HG03025 (cell line): ENCODE results near the gene P3H1.
"Not testable (repeated sequence)": the region's sequence is repeated elsewhere in the genome, so short reads cannot be mapped to it uniquely, and the experiment has no call there.

Experiments
- ATAC-seq: cut with Tn5 transposase; IDR thresholded peaks from one replicate; pipeline ENCODE4 v1.9.1; 2021; ENCODE audit warnings: mild to moderate bottlenecking, moderate library complexity; ENCODE audit not compliant: unreplicated experiment, low FRiP score

The P3H1 gene

DNA sequence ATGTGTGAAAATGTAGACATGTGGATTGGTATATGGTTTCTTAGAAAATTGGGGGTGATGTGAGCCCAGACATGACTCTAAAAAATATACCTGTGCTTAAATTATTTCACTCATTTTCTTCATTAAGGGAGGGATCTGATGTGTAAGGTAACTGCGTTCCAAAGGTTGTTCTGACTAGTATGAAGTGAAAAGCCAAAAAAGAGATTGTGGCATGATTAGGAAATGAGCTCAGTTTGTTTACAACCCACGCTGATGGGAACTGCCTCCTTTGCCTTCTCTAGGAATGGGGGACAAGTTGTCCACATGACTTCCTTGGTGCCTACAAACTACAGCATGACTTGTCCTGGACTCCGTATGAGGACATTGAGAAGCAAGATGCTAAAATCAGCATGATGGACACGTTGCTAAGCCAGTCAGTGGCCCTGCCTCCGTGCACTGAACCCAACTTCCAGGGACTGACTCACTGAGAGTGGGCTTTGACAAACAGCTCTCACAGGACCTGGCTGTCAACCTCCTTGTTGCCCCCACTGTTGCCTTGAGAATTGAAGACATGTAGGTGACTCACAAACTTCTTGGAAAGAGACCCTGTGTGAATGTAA lies 8.2 kb upstream of the P3H1 start:
- no peak for ATAC-seq

DNA sequence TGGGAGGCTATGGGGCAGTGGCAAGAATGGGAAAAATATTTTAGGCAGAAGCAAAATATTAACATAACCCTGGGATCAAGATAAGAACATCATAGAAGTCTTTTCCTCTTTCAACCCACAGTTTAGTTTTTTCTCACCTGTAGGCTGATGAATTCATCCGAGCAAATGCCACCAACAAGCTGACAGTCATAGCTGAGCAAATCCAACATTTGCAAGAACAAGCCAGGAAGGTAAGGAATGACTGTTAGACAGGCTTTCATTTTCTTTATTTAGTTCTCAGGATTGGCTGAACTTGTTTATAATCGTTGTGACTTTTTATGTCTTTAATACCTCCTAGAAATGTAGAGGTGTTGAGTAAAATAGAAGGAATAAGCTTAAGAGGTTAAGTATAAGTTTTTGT lies 6.6 kb upstream of the P3H1 start:
- no peak for ATAC-seq

DNA sequence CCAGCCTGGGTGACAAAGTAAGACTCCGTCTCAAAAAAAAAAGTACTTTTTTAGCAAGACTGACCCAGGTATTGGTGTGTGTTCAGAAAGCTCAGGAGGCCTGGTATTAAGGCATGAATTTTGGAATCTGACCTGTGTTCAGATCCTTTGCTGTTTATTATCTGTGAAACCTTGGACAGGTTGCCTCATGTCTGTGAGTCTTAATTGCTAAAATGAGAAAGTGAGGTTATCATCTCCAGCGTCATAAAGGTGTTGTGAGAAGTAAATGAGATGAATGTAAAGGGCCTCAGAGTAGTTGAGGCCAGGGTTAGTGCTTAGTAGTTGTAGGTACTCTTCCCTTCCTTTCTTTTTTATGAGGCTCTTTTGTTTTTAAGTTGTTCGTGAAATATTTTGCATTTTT lies 3.0 kb upstream of the P3H1 start:
- ATAC-seq, result no peak

DNA sequence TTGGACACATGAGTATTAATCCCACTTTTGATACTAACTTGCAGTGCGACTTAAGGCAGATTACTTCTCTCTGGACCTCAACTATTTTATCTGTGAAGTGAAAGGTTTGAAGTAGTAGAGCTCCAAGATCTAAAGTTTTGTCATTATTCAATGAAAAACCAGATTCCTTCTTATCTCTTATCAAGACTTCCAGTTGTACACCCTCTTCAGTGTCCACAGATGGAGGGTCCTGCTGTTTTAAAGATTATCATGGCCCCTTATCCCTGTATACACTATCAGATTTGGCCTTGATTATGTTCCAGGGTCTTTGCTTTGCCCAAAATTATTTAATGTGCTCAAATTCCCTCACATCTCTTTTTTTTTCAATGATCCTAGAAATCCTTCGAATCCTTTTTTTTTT lies 1.3 kb upstream of the P3H1 start:
- no peak for ATAC-seq

DNA sequence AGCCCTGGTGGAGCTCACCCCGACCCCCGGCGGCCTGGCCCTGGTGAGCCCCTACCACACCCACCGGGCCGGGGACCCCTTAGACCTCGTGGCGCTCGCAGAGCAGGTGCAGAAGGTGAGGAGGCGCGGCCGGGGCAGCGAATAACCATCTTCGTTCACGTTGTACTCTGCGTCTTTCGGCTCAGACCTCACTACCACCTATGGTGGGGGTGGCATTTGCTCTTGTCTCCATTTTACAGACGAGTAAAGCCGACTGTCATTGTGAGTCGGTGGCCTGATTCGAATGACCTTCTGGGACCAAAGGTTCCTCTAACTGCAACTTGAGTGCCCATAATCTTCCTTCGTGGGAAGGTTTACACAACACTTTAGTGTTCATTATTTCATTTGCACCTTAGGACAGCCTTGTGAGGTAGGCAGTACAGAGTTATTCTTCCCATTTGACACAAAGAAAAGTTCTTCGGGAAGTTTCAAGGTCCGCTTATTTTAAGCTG lies 727 bp upstream of the P3H1 start:
- ATAC-seq, result peak; percentile 29

DNA sequence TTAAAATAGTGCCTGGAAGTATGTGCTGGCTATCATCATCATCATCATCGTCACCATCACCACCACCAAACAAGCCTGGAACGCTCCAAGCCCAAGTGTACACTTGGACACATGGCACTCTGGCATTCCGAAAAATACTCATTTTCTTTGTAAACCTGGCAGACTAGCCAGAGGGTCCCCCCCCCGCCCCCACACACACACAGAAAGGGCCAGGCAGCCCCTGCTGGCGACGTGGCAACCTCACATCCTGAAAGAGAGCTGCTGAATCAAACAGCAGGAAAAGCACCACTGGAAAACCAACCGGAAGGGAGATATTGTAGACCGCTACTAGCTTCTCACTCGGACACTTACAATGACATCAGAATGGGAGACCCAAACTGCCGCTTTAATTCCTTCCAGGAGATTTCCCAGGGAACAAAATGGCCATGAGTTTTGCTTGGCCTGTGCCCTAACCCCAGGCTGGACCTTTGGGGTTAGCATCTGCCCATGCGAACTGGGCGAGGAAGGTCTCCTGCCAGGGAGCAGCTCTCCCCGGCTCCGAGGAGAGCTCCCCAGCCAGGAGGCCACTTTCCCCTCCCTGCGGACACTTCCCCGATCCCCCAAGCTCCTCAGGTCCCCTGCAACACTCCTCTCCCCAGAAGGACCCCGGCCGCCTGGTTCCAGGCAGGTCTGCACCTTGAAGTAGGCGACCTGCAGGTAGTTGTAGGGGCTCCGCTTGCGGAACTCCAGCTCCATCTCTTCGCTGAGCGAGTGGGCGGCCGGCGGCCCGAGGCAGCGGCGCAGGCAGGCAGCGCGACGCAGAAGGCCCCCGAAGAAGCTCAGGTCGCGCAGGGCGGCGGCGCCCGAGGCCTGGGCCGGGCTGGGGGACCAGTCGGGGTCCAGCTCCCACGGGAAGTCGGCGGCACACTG lies 742 bp downstream of the P3H1 start:
- ATAC-seq, result peak; percentile 29

DNA sequence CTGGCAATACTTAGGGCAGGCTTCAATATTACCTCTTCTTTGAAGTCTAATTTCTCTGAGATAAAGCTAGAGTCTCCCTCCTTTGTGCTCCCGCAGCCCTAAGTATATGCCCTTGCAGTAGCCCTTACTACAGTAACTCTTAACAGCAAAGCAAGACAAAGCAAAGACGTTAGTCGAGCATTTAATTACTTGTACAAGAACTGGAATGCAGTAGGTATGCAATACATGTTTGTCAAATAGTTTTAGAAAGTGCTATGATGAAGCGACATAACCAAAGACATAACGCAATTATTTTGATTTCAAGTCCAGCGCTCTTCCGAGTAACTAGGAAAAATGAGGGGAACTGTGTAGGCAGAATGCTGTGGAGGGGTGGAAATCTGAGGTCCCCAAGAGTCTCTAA lies 1.6 kb downstream of the P3H1 start:
- no peak for ATAC-seq

DNA sequence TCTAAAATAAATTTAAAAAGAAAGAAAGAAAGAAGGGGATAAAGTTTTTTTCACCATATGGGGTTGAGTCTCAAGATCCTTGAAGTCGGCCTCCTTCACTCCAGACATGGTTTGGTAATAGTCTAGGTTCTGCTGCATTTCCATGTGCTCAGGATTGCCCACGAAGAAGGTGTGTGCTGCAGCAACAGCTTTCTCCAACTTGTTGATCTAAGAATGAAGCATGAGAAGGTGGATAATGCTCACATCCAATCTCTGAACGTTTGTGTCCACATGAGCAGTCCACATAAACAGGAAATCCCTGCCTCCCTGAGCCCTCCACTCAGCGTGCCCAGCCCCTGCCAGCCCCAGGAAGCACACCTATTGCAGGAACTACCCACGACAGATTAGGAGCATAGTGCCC lies 4.6 kb downstream of the P3H1 start:
- no peak for ATAC-seq

DNA sequence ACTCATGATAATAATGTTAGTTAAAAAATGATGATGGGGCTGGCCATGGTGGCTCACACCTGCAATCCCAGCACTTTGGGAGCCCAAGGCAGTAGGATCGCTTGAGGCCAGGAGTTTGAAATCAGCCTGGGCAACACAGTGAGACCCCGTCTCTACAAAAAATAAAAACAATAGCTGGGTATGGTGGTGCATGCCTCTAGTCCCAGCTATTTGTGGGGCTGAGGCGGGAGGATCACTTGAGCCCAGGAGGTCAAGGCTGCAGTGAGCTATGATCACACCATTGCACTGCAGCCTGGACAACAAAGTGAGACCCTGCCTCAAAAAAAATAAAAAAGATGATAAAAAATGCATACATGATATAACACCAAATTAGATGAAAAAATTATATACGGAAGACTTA lies 5.3 kb downstream of the P3H1 start:
- no peak for ATAC-seq

DNA sequence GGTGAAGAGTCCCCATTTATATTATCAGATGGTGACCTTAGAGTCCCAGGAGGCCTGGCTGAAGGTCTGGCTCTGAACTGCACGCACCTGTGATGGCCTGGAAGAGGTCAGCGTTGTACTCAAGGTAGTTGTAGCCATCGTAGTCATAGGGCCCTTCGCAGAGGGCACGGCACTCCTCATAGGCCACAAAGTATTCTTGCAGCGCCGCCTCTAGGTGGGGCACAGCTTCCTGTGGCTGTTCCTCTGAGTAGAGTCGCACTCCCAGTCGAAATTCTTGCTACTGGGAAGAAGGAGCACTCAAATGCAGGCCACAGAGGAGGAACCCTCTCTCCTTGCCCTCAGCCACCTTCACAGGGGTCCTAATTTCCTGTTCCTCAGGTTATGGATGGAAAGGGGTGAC lies 7.7 kb downstream of the P3H1 start:
- no peak for ATAC-seq

DNA sequence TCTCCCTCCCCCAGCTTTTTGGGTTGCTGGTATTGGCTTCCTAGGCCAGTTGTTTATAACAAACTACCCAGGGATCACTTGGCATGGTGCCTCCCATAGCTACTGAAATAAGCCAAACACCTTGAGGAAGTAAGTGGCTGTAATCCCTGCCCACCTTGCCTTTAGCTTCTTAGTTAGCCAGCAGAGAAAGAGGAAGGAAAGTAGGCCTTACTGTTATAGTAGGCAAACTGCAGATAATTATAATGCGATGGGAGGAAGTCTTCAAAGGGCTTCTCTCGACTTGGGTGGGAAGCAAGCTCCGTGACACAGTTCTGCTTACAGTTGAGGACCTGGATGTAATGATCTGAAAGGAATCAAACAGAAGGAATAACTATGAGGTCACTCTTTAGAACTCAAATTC lies 8.2 kb downstream of the P3H1 start:
- no peak for ATAC-seq

DNA sequence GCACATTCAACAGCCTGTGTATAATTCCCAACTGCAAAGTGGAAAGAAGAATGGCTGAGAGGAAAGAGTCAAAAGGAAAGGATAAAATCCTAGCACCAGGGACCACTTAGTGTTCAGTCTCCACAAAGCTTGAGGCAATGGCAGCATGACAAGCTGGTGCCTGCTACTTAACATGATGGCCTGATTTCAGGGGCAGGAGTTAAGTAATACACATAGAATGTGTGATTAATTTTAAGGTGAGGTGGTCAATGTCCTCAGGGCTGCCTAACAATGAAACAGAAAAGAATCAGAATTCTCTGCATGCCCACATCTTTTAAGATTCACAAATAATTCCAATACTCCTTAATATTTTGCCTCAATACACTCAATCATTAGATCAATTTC lies 8.9 kb downstream of the P3H1 start:
- no peak for ATAC-seq

DNA sequence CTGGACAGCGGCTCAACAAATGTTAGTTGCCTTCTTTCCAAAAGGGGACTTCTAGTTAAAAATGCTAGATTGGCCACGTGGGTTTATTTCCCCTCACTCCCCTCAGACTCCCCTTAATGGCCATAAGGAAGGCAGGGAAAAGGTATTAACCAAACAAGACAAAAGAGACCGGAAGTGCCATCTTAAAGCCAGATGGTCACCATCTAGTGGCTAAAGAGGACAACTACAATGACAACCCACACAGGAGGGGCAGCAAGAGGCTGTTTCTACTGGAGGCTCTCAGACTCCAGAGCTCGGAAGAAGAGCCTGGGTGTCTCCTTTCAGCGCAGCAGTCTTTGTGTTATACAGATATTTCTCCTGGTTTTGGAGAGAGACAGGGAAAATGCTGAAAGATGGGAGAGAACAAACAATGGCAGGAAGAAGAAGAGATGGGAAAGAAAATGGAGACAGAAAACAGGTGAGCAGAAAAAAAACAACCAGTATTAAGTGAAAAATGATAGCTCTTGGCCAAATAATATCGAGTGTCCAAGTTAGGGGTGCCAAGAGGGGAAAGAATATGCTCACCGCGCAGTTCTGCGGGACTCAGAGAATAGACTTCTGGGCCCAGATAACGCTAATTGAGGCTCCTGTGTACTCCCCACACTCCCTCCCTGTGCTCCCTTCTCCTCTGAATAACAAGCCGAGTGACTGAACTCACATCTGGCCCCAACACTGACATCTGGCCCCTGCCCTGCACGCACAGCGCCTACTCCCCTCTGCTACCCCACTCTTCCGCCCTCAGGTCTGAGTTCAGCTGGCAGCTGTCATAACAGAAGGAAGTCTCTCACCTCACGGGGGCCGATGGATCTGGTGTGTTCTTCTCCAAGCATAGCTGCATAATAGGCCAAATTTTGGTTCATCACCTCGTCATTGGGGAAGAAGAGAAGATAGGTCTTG lies 9.6 kb downstream of the P3H1 start:
- no peak for ATAC-seq

DNA sequence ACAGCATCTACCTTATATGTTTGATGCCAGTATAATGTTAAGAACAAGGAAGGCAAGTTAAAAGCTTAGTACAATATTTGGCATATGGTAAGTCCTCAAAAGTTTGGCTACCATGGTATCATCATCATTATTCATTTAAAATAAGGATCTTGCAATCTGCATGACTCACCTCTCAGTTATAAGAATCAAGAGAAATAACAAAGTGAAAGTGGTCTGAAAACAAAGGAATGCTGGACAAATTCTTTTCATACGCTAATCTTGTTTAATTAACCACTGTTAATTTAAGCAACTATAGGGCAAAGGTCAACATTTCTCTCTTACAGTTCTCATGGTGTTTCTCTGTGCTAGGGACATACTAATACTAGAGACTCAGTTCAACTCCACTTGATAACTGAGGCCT lies 13.8 kb downstream of the P3H1 start:
- ATAC-seq, result no peak

DNA sequence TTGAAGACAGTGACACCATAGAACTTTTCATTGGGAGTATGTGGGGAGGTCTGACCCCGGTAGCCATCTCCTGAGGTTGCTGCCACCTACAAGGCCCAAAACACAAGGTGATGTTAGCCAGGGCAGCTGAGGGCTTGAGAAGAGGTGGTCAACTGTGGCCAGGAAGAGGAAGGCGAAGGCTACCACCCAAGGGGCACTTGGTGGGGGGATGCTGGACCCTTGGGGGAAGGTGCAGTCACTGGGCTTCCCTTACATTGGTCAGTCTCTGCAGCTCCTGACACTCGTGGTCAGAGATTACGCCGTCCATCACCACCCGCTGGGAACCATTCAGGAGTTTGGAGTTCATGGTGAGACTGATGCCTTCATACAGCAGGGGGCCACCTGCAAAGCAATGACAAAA lies 14.5 kb downstream of the P3H1 start:
- ATAC-seq, result no peak

DNA sequence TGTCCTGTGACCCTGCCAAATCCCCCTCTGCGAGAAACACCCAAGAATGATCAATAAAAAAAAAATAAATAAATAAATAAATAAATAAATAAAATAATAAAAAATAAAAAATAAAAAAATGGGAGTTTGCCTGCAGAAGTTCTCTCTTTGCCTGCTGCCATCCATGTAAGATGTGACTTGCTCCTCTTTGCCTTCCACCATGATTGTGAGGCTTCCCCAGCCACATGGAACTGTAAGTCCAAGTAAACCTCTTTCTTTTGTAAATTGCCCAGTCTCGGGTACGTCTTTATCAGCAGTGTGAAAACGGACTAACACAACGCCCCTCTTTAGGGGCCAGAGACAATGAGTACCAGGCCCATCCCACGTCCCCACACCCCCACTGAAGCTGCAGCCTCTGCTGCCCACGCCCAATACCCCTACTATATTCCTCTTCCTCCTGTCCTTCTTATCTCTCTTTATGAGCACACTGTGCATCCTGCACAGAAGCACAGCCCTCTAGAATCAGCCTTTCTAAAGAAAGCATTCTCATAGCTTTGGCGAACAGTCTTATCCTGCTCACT lies 15.2 kb downstream of the P3H1 start:
- not testable (repeated sequence) for ATAC-seq

DNA sequence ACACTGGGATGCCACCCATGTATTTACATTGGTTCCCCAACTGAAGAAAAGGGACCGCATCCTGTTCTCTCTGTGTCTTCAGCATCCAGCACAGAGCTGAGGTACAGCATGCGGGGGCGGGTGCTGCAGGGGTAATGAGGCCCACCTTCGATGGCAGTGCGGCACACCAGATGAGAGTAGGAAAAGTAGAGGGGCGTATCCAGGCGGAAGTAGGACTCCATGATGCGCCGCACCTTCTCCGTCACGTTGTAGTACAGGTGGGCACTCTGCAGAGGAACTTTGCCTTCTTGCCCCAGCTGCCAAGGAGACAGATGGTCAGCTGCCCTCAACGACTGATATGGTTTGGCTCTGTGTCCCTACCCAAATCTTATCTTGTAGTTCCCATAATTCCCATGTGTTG lies 16.8 kb downstream of the P3H1 start:
- ATAC-seq, result no peak

DNA sequence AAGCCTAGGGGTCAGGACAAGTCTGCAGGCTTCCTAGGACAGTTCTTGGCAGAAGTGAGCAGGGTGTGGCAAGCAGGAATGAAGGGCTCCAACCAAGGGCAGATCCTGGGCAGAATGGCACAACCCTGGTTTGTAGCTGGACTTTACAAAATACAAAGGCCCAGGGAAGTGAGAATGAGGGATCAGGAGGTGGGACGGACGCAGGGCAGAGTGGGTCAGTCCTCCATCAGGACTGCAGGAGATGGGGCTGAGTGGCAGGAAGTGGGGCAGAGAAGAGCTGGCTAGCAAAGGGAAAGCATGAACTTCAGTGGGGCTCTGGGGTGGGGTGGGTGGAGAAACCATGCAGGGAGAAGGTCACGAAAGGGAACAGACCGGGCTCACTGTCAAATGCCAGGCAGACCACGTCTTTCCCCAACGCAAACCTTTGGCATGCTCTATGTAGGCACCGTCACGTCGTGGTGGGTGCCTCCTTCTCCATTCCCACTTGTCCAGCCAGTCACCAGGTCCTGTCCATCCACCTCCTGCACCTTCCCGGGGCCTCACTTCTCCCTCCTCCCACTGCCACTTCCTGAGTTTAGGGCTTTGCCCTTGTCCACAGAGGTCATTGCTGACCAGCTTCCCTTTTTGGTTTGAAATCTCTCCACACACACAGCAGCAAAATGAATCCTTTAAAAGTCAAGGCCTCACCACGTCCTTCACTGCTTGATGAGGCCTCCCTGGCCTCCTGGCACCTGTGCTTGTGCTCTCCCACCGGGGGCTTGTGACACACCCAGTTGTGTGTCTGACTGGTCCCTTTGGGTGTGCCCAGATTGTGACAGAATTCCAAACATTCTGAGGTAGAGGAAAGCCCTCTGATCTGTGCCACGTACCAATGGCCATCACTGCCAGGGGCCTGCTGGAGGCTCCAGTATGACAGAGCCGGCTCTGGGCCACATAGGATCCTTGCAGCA lies 18.1 kb downstream of the P3H1 start:
- no peak for ATAC-seq

DNA sequence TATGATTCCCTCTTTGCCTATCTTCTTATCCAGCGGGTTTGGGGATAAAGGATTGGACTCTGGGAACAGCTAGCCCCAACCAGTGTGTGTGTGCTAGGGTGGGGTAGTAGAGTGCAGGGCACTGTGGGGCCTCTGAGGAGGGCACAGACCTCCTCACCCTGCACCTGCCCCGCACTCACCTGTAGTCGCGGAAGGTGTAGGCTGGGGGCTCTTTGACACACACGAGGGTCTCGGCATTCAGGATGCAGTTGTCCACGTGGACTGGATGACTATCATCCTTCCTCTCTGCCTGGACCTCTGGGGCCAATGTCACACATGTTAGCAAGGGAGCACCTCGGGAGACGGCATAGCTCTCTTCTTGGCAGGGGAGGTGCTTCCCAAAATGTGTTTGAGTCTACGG lies 18.8 kb downstream of the P3H1 start:
- no peak for ATAC-seq

DNA sequence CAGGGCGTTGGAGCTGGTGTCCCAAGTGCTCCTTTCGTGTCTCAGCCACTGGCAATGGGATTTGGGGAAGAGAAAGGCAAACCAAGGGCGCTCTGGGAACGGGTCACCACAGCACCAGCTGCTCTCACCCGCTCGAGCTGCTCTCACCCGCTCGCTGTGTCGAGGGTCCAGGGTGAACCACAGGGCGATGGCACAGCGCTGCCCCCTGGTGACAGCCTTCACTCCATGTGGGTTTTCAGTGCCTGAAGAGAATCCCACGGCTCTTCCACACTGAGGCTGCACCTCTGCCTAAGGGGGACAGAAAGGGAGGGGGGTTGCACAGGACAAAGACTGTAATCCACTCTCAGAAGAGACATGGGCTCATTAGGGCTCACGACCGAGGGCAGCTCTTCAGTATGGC lies 19.7 kb downstream of the P3H1 start:
- ATAC-seq, result no peak
